Vagina (tissue), 2 donors: ENCODE measurements around the gene NID1. TPM values are rescaled to one million over a fixed set of nuclear protein-coding genes. Genes with fewer than 3 reads are reported as not detected.
A peak's percentile ranks its signal among the peaks of the same experiment; 100 is the strongest.

ENCODE experiments used
- DNase-seq, 2 donors: peaks; one replicate each; pipeline ENCODE4 v3.0.0-alpha.2; 2017; ENCODE audit errors: extremely low spot score in 2 of 2
- H3K27ac ChIP-seq: fragments of 200-600 bp; sonication (generic); one replicate; pipeline ENCODE4 v1.5.1; 2019
- H3K27me3 ChIP-seq: fragments of 200-600 bp; sonication (generic); one replicate; pipeline ENCODE4 v1.5.1; 2019
- H3K36me3 ChIP-seq, 2 donors: fragments of 200-600 bp; sonication (generic); one replicate each; pipeline ENCODE4 v1.5.1; 2017 to 2019
- H3K4me1 ChIP-seq: fragments of 200-600 bp; sonication (generic); one replicate; pipeline ENCODE4 v1.5.1; 2019
- H3K4me3 ChIP-seq, 2 donors: fragments of 200-600 bp; sonication (generic); 1 replicate in 1 of 2; 2 replicates in 1 of 2; pipeline ENCODE4 v1.5.1; 2016 to 2019
- H3K9me3 ChIP-seq: fragments of 200-600 bp; sonication (generic); one replicate; pipeline ENCODE4 v1.5.1; 2019
- POLR2A ChIP-seq, 2 donors: fragments of 450-650 bp; IDR thresholded peaks; one replicate each; pipeline ENCODE4 v1.6.1; 2017; ENCODE audit warnings: antibody characterized with exemption in 2 of 2, mild to moderate bottlenecking in 2 of 2, moderate library complexity in 2 of 2
- POLR2AphosphoS5 ChIP-seq, 2 donors: sonication (generic); formaldehyde crosslinking; IDR thresholded peaks; one replicate each; pipeline ENCODE4 v1.9.0; 2017; ENCODE audit warnings: antibody characterized with exemption in 2 of 2, mild to moderate bottlenecking in 2 of 2, low read depth in 1 of 2; ENCODE audit not compliant: insufficient read depth in 1 of 2
- intact Hi-C: fragments of 100-400 bp; cut with DNase I; formaldehyde crosslinking; loops from one replicate; pipeline ENCODE4 v1.15.1; 2023
- total RNA-seq: library from RNA; depleted of rRNA; stranded (reverse); fragments of >200 nt; gene quantifications from one replicate; pipeline ENCODE4 v1.2.3, GENCODE V29; 2016
- TF ChIP-seq, protein P1 (sequence below), 3 experiments: fragments of 450-650 bp in 2 of 3; fragments of 200-600 bp in 1 of 3; sonication (generic) in 1 of 3; IDR thresholded peaks; one replicate each; pipeline ENCODE4 v1.5.1; 2017 to 2019; ENCODE audit warnings: antibody characterized with exemption in 3 of 3, mild to moderate bottlenecking in 2 of 3, moderate library complexity in 2 of 3

The NID1 gene
- total RNA-seq, 1 donor from 2014 or later, result 154 TPM

DNA sequence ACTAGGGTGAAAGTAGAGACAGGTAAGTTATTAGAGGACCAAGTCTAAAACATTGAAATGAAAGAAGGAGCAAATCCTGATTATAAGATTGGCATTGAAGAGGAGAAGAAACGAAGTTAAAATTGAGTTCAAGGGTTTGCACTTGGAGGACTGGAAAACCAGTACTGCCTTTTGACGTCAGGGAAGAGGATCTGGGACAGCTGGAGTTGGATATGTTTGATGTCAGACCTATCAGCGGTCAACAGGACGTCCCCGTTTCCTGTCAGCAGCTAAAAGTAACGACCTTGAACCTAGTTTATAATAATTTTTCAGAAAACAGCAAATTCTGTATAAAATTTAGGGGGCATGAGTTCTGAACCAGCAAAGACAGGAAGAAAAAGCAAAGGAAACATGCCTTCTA lies 1.2 kb upstream of the NID1 start:
- H3K9me3 ChIP-seq, result peaks cover 6% of the 10 kb centered on the region
- H3K36me3 ChIP-seq, result no peaks in the 10 kb centered on the region
- H3K4me3 ChIP-seq, result peak overlapping the region; percentile 59 to 75
- peak overlapping the region; percentile 98 for H3K27ac ChIP-seq
- H3K27me3 ChIP-seq, result no peaks in the 10 kb centered on the region
- DNase-seq, result no peak
- TF ChIP-seq POLR2A (IDR thresholded peaks at IDR 0.05), result no peak
- TF ChIP-seq, protein P1, sequence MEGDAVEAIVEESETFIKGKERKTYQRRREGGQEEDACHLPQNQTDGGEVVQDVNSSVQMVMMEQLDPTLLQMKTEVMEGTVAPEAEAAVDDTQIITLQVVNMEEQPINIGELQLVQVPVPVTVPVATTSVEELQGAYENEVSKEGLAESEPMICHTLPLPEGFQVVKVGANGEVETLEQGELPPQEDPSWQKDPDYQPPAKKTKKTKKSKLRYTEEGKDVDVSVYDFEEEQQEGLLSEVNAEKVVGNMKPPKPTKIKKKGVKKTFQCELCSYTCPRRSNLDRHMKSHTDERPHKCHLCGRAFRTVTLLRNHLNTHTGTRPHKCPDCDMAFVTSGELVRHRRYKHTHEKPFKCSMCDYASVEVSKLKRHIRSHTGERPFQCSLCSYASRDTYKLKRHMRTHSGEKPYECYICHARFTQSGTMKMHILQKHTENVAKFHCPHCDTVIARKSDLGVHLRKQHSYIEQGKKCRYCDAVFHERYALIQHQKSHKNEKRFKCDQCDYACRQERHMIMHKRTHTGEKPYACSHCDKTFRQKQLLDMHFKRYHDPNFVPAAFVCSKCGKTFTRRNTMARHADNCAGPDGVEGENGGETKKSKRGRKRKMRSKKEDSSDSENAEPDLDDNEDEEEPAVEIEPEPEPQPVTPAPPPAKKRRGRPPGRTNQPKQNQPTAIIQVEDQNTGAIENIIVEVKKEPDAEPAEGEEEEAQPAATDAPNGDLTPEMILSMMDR (IDR thresholded peaks at IDR 0.05), result no peak
- peak in 1 of 2 donors; percentile 19 for TF ChIP-seq POLR2AphosphoS5 (IDR thresholded peaks at IDR 0.05; ENCODE audit: insufficient read depth in 1 of 2, low read depth in 1 of 2)
- peaks cover 28% of the 10 kb centered on the region for H3K4me1 ChIP-seq
- intact Hi-C loops, result loop anchor here (10.0 kb wide), 1 partner anchor 1451 kb away; the partner anchor contains the start of gene IRF2BP2

DNA sequence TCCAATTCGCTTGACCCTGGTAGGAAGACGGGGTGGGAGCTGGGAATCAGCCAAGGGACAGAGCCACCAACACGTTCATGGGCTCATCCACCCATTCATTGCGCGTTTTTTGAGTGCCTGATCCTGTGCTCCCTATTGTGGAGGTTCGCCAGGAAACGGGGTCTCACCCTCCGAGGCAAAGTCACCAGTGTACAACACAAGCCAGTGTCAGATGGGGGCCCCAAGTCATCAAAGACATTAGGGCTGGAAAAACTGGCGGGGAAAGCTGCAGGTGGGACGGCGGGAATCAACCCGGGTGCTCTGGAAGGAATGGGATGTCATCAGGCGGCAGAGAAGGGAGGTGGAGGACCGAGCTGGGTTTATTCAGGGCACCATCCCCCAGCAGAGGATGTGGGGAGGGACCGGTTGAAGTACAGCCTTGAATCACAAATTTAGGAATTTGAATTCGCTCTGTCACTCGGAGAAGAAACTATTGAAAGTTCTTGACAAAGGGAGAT lies 667 bp upstream of the NID1 start:
- no peaks in the 10 kb centered on the region for H3K27me3 ChIP-seq
- peak overlapping the region; percentile 59 to 75 for H3K4me3 ChIP-seq
- peaks cover 33% of the 10 kb centered on the region for H3K4me1 ChIP-seq
- H3K9me3 ChIP-seq, result peaks cover 2% of the 10 kb centered on the region
- intact Hi-C loops, result loop anchor here (10.0 kb wide), 1 partner anchor 1451 kb away; the partner anchor contains the start of gene IRF2BP2
- TF ChIP-seq POLR2A (IDR thresholded peaks at IDR 0.05), result no peak
- TF ChIP-seq, protein P1 (IDR thresholded peaks at IDR 0.05), result no peak
- no peak for TF ChIP-seq POLR2AphosphoS5 (IDR thresholded peaks at IDR 0.05; ENCODE audit: insufficient read depth in 1 of 2, low read depth in 1 of 2)
- no peak for DNase-seq
- no peaks in the 10 kb centered on the region for H3K36me3 ChIP-seq
- H3K27ac ChIP-seq, result peak overlapping the region; percentile 98

DNA sequence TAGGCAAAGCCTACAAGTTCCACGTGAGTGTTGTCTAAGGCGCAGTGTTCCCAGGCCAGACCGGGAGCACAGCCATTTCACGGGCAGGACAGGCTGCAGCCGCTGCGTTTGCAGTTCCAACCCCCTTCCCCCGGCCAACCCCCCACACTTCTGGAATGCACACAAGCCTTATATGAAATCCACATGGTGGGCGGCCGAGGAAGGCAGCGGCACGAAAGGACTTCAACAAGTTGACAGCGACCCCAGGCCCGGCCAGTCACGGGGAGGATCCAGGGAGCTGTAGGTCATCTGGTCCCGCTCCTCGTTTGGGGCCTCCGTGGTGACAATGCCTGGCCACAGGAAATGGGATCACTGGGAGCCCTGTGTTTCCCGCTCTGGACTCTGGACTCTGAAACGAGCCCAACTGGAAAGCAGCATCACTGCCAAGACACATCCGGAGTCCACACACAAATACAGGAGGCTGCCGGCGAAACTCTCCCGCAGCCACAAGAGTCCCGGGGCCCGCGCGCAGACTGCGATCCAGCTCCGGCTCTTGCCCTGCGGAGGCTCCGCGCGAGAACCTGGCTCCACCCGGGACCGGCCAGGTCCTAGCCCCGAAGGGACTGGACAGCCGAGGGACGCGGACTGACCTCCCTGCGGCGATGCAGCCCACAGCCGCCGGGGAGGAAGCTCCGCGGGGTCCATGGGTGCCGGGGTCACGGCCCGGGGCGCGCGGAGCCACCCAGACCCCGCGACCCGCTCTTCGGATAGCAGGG lies 794 bp downstream of the NID1 start:
- Histone ChIP-seq H3K4me1 (peaks cover 42% of the 10 kb centered on the region), H3K27me3 (no peaks in the 10 kb centered on the region)

DNA sequence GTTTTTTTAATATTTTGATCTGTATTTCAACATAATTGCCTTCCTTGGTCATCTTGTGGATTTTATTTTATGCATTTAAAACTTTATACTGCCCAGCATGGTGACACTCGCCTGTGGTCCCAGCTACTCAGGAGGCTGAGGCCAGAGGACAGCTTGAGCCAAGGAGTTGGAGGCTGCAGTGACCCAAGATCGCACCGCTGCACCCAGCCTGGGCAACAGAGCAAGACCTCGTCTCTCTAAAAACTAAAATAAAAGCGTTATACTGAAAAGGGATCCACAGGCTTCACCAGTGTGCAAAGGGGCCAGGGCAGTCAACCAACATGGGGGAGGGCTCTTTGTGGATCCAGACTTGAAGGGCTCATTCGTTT lies 1.4 kb downstream of the NID1 start:
- H3K27me3 ChIP-seq, result no peaks in the 10 kb centered on the region
- H3K4me3 ChIP-seq, result peak overlapping the region; percentile 59 to 75
- no peak for DNase-seq
- H3K9me3 ChIP-seq, result no peaks in the 10 kb centered on the region
- peaks cover 48% of the 10 kb centered on the region for H3K4me1 ChIP-seq
- intact Hi-C loops, result loop anchor here (10.0 kb wide), 1 partner anchor 1449 kb away; the partner anchor contains the start of gene IRF2BP2
- peak overlapping the region; percentile 98 for H3K27ac ChIP-seq
- H3K36me3 ChIP-seq, result no peaks in the 10 kb centered on the region
- TF ChIP-seq POLR2AphosphoS5 (IDR thresholded peaks at IDR 0.05; ENCODE audit: insufficient read depth in 1 of 2, low read depth in 1 of 2) (no peak), POLR2A (IDR thresholded peaks at IDR 0.05) (no peak)
- TF ChIP-seq, protein P1 (IDR thresholded peaks at IDR 0.05), result no peak

More for the DNA sequence above, 794 bp downstream of the NID1 start:
- TF ChIP-seq POLR2A (IDR thresholded peaks at IDR 0.05) (peak in 1 of 2 donors; percentile 8), POLR2AphosphoS5 (IDR thresholded peaks at IDR 0.05; ENCODE audit: insufficient read depth in 1 of 2, low read depth in 1 of 2) (peak; percentile 38 to 85)
- TF ChIP-seq, protein P1 (IDR thresholded peaks at IDR 0.05), result no peak
- Histone ChIP-seq H3K36me3 (no peaks in the 10 kb centered on the region), H3K4me3 (peak overlapping the region; percentile 59 to 75), H3K9me3 (no peaks in the 10 kb centered on the region), H3K27ac (peak overlapping the region; percentile 98)
- intact Hi-C loops, result loop anchor here (10.0 kb wide), 1 partner anchor 1449 kb away; the partner anchor contains the start of gene IRF2BP2
- DNase-seq, result peak in 1 of 2 donors; percentile 91
